ENCODE data around the gene HMCES.

The HMCES gene

DNA sequence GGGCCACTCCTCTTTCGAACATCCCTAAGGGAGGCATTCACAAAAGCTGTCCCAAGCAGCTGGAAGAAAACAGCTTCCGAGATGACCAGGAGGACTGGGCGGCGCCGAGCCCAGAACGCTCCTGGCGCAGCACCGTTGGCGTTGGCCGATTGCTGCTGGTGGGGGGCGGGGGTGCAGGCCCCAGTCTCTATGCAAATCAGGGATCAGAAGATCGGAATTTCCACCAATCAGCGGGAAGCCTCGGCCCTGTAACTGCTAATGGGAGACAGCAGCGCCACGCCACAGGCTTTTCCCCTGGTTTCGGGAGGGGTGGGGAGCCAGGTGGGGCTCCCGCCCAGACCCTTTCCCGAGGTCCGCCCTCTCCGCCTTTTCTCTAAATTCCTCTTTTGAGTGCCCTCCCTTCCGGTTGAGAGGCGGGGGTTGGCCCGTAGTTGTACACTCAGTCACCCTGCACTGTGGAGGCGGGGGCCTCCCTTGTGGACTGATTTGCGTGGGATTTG, 27.0 kb downstream of the HMCES start:
- no peak for DNase-seq (ENCODE audit: low spot score)
- TF ChIP-seq CTCF (IDR thresholded peaks at IDR 0.05; ENCODE audit: extremely low read depth, missing control alignments): no peak

DNA sequence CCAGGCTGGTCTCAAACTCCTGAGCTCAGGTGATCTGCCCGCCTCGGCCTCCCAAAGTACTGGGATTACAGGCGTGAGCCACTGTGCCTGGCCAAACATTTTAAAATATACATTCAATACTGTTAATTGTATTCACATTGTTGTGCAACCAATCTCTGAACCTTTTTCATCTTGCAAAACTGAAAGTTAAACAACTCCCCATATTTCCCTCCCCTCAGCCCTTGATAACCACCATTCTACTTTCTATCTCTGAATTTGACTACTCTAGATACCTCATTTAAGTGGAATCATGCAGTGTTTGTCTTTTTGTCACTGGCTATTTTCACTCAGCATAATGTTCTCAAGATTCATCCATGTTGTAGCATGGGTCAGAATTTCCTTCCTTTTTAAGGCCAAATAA, 30.0 kb downstream of the HMCES start:
- no peak for TF ChIP-seq CTCF (IDR thresholded peaks at IDR 0.05; ENCODE audit: extremely low read depth, missing control alignments)
- DNase-seq (ENCODE audit: low spot score): no peak

- peak; percentile 72 for DNase-seq (ENCODE audit: low spot score)
- no peak for TF ChIP-seq CTCF (IDR thresholded peaks at IDR 0.05; ENCODE audit: extremely low read depth, missing control alignments)
Observed at GRCh38 chr3:129310111-129311011, 31.7 kb downstream of the HMCES start.

GRCh38 chr3:129311054-129311902, 32.6 kb downstream of the HMCES start:
- no peak for TF ChIP-seq CTCF (IDR thresholded peaks at IDR 0.05; ENCODE audit: extremely low read depth, missing control alignments)

DNA sequence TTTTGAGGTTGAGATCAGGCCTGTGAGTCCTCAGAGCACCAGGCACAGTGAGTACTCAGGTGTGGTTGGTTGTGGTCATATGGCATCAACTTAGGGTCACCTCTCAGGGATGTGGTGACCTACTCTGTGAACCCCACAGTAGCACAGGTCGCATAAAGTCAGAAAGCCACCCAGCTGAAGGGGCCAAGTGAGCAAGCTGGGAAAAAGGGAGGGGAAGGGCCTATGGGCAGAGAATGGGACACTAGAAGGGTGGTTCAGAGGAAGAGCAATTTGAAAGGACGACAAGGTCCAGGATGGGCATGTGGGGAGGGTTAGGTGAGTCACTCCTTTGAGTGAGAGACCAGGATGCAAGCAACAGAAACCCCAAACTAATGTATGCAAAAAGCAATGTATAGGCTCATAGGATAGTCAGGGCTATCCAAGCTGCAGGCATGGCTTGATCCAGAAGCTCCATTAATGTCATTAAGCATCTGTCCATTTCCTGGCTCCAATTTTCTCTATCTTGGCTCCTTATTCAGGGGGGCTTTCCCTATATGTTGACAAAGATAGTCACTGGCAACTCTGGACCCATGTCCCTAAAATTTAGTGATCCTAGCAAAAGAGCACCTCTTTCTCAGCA, 33.5 kb downstream of the HMCES start:
- DNase-seq (ENCODE audit: low spot score): no peak
- no peak for TF ChIP-seq CTCF (IDR thresholded peaks at IDR 0.05; ENCODE audit: extremely low read depth, missing control alignments)

More at GRCh38 chr3:129311054-129311902, 32.6 kb downstream of the HMCES start:
- no peak for DNase-seq (ENCODE audit: low spot score)

DNA sequence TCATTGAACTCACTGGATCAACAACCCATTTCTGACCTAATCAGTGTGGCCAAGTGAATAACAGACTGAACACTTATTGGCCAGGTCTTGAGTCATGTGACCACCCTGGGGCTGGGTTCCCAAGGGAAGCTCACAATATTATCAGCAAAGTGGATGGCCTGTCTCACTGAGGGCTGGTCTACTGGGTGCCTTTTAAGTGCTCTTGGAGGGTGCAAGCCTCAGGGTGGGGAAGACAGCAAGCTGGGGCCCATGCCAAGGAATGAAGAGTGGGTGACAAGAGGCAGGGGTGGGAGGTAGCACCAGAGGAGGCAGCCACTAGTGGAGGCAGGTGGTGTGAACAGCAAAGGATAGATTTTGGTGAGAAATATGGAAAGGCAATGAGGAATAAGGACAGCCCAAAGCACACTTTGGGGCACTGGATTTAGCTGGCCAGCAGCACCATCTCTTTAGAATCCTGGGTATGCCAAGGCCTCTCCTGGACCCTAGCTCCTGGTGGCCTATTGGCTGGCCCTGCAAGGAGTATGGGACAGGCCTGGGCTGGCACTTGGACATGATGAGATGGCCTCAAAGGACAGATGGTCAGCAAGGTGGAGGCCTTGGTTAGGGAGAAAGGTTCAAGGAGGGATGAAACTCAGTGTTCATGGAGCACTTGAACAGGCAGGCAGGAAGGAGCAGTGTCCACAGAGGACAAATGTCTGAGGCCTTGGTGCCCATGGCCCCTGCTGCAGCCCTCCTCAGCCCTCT, 34.2 kb downstream of the HMCES start:
- no peak for TF ChIP-seq CTCF (IDR thresholded peaks at IDR 0.05; ENCODE audit: extremely low read depth, missing control alignments)
- DNase-seq (ENCODE audit: low spot score): no peak
